AML-193 (cell line): ENCODE data around the gene ZDHHC13.

Source experiments
- DNase-seq, 2 experiments: peaks; one replicate each; lab custom pipeline; 2025; lab: John Stamatoyannopoulos, UW

Gene ZDHHC13

GRCh38 chr11:19168090-19168489 is 51.1 kb downstream of the ZDHHC13 start:
- DNase-seq: no peak

GRCh38 chr11:19173004-19173689 is 56.2 kb downstream of the ZDHHC13 start:
- no peak for DNase-seq

- no peak for DNase-seq
Observed at GRCh38 chr11:19173964-19174638, 57.1 kb downstream of the ZDHHC13 start.

- DNase-seq: no peak
Observed at GRCh38 chr11:19176629-19177186, 59.7 kb downstream of the ZDHHC13 start.

- DNase-seq: no peak
Observed at GRCh38 chr11:19181531-19182261, 64.7 kb downstream of the ZDHHC13 start.

- no peak for DNase-seq
Observed at GRCh38 chr11:19183646-19184045, 66.7 kb downstream of the ZDHHC13 start.

GRCh38 chr11:19185036-19185435 is 68.1 kb downstream of the ZDHHC13 start:
- DNase-seq: no peak

GRCh38 chr11:19185516-19186052 is 68.6 kb downstream of the ZDHHC13 start:
- DNase-seq: no peak

GRCh38 chr11:19187114-19187832 is 70.3 kb downstream of the ZDHHC13 start:
- no peak for DNase-seq

- no peak for DNase-seq
Observed at GRCh38 chr11:19187833-19188258, 70.9 kb downstream of the ZDHHC13 start.

GRCh38 chr11:19191530-19192169 is 74.7 kb downstream of the ZDHHC13 start:
- no peak for DNase-seq

- no peak for DNase-seq
Observed at GRCh38 chr11:19193916-19194315, 76.9 kb downstream of the ZDHHC13 start.

- no peak for DNase-seq
Observed at GRCh38 chr11:19194620-19195308, 77.8 kb downstream of the ZDHHC13 start.

- no peak for DNase-seq
Observed at GRCh38 chr11:19196432-19196831, 79.5 kb downstream of the ZDHHC13 start.

GRCh38 chr11:19199048-19199447 is 82.1 kb downstream of the ZDHHC13 start:
- no peak for DNase-seq

GRCh38 chr11:19199771-19200170 is 82.8 kb downstream of the ZDHHC13 start:
- no peak for DNase-seq

GRCh38 chr11:19200410-19201201 is 83.6 kb downstream of the ZDHHC13 start:
- DNase-seq: peak; percentile 70 to 72

GRCh38 chr11:19201737-19202605 is 85.0 kb downstream of the ZDHHC13 start, which contains the start of gene CSRP3:
CSRP3 (minus strand) TSS chr11:19201983; CDS start chr11:19192448, 9,535 bp downstream.
- DNase-seq: no peak

- DNase-seq: no peak
Observed at GRCh38 chr11:19204836-19205235, 87.9 kb downstream of the ZDHHC13 start.
